A549 (cell line): ENCODE data around the gene IARS1. TPM values are rescaled to one million over a fixed set of nuclear protein-coding genes. Genes with fewer than 3 reads are reported as not detected.
A peak's percentile ranks its signal among the peaks of the same experiment; 100 is the strongest.

Source experiments
- ATAC-seq, 2 experiments: fragments of 200-7000 bp in 1 of 2; fragments of >200 bp in 1 of 2; cut with Nextera tagmentation in 1 of 2; cut with Tn5 transposase in 1 of 2; 3 replicates each; pipeline versions ENCODE4 v1.8.0 to v1.9.1; 2018 to 2020; ENCODE audit warnings: mild to moderate bottlenecking in 1 of 2, moderate library complexity in 1 of 2
- CTCF ChIA-PET: fragments of 300-600 bp; sonication (Branson Sonifier 250); formaldehyde crosslinking; extraction: SDS; loops from one replicate; lab custom pipeline; 2021; ENCODE audit warnings: antibody characterized with exemption, inconsistent platforms; lab: Yijun Ruan, JAX
- POLR2A ChIA-PET: fragments of 350-600 bp; formaldehyde crosslinking; extraction: SDS; loops from one replicate; lab custom pipeline; 2021; ENCODE audit warnings: antibody characterized with exemption, inconsistent platforms; lab: Yijun Ruan, JAX
- DNase-seq, 2 experiments: peaks; one replicate each; pipeline versions ENCODE4 v3.0.0 to v3.0.0-alpha.2; 2011 to 2016; ENCODE audit warnings: low read depth in 1 of 2, low spot score in 1 of 2
- FAIRE-seq: peaks from 2 replicates; lab custom pipeline; 2011; peaks lifted over from hg19 to GRCh38; lab: Jason Lieb, UNC
- H3K27ac ChIP-seq, 2 experiments: fragments of >200 bp; sonication (Bioruptor Twin); formaldehyde crosslinking; 3 replicates each; pipeline ENCODE4 v1.5.1; 2016 to 2017
- H3K4me1 ChIP-seq: fragments of >200 bp; sonication (Bioruptor Twin); formaldehyde crosslinking; 3 replicates; pipeline ENCODE4 v1.6.1; 2016
- H3K4me2 ChIP-seq: fragments of >200 bp; sonication (Bioruptor Twin); formaldehyde crosslinking; 3 replicates; pipeline ENCODE4 v1.6.1; 2016
- H3K4me3 ChIP-seq: fragments of >200 bp; sonication (Bioruptor Twin); formaldehyde crosslinking; 3 replicates; pipeline ENCODE4 v1.5.1; 2016
- H3K9me3 ChIP-seq: fragments of >200 bp; sonication (Bioruptor Twin); formaldehyde crosslinking; 3 replicates; pipeline ENCODE4 v1.6.1; 2016
- CBX8 ChIP-seq: fragments of 200-600 bp; sonication (generic); IDR thresholded peaks from 2 replicates; pipeline ENCODE4 v1.6.1; 2016
- CTCF ChIP-seq: fragments of >200 bp; sonication (Bioruptor Twin); formaldehyde crosslinking; IDR thresholded peaks from 3 replicates; pipeline ENCODE4 v1.5.1; 2016
- E2F6 ChIP-seq: IDR thresholded peaks from 2 replicates; pipeline ENCODE4 v1.6.1; 2012; ENCODE audit warnings: low read depth, borderline replicate concordance
- EHF ChIP-seq: fragments of 250-450 bp; sonication (Bioruptor Pico); IDR thresholded peaks from 2 replicates; pipeline ENCODE4 v1.5.0; 2020; ENCODE audit warnings: mild to moderate bottlenecking
- FOSB ChIP-seq: fragments of 250-450 bp; sonication (Bioruptor Pico); IDR thresholded peaks from 2 replicates; pipeline ENCODE4 v1.5.0; 2020; ENCODE audit warnings: mild to moderate bottlenecking, moderate library complexity
- FOSL2 ChIP-seq, 2 experiments: fragments of 450-650 bp in 1 of 2; fragments of >200 bp in 1 of 2; sonication (Bioruptor Twin) in 1 of 2; formaldehyde crosslinking; IDR thresholded peaks; 2 replicates each; pipeline versions ENCODE4 v1.5.0 to v1.6.1; 2016 to 2020; ENCODE audit warnings: mild to moderate bottlenecking in 1 of 2, moderate library complexity in 1 of 2
- FOXS1 ChIP-seq: fragments of 250-450 bp; sonication (Bioruptor Pico); IDR thresholded peaks from 2 replicates; pipeline ENCODE4 v1.5.0; 2020; ENCODE audit warnings: mild to moderate bottlenecking, moderate library complexity
- GATA3 ChIP-seq: IDR thresholded peaks from 2 replicates; pipeline ENCODE4 v1.6.1; 2012; ENCODE audit warnings: borderline replicate concordance
- JUNB ChIP-seq: fragments of >200 bp; sonication (Bioruptor Twin); formaldehyde crosslinking; IDR thresholded peaks from 2 replicates; pipeline ENCODE4 v1.6.1; 2016
- KDM1A ChIP-seq: fragments of 200-600 bp; sonication (generic); IDR thresholded peaks from 2 replicates; pipeline ENCODE4 v1.6.1; 2016; ENCODE audit warnings: low read depth, mild to moderate bottlenecking
- KDM5A ChIP-seq: fragments of 200-600 bp; sonication (generic); IDR thresholded peaks from 2 replicates; pipeline ENCODE4 v1.6.1; 2016; ENCODE audit warnings: antibody characterized with exemption, mild to moderate bottlenecking
- MAX ChIP-seq: IDR thresholded peaks from 2 replicates; pipeline ENCODE4 v1.6.1; 2012
- PHF8 ChIP-seq: fragments of 200-600 bp; sonication (generic); IDR thresholded peaks from 2 replicates; pipeline ENCODE4 v1.6.1; 2016; ENCODE audit warnings: low read depth, mild to moderate bottlenecking, antibody characterized with exemption, moderate library complexity, borderline replicate concordance
- POLR2AphosphoS2 ChIP-seq: conservative IDR thresholded peaks from 2 replicates; pipeline ENCODE4 v1.6.1; 2012; ENCODE audit warnings: low read length, improper control_type of control experiment, inconsistent platforms
- RAD21 ChIP-seq, 2 experiments: fragments of >200 bp in 1 of 2; sonication (Bioruptor Twin) in 1 of 2; formaldehyde crosslinking in 1 of 2; IDR thresholded peaks in 1 of 2; conservative IDR thresholded peaks in 1 of 2; 2 replicates in 1 of 2; 3 replicates in 1 of 2; pipeline ENCODE4 v1.6.1; 2012 to 2018; ENCODE audit warnings: inconsistent platforms in 1 of 2
- SMC3 ChIP-seq: fragments of >200 bp; sonication (Bioruptor Twin); formaldehyde crosslinking; IDR thresholded peaks from 3 replicates; pipeline ENCODE4 v1.6.1; 2018; ENCODE audit warnings: inconsistent platforms
- SREBF2 ChIP-seq: fragments of 450-650 bp; IDR thresholded peaks from 2 replicates; pipeline ENCODE4 v1.6.1; 2014; ENCODE audit warnings: mild to moderate bottlenecking, moderate library complexity
- ZFP36 ChIP-seq: fragments of 450-650 bp; IDR thresholded peaks from 2 replicates; pipeline ENCODE4 v1.6.1; 2014; ENCODE audit warnings: borderline replicate concordance; ENCODE audit not compliant: partially characterized antibody
- WGBS: methylation state at CpG from one replicate; pipeline ENCODE4 v1.1.6; 2017; ENCODE audit errors: missing lambda C conversion rate; 5-methylcytosine and 5-hydroxymethylcytosine counted together
- polyA plus RNA-seq, 4 experiments: library from polyadenylated mRNA; depleted of rRNA in 3 of 4; stranded (reverse); fragments of >200 nt; fragmentation: RNase III in 1 of 4; extraction: RNeasy Plus Mini Kit Qiagen cat#74134 plus additional on column Dnase treatment in 1 of 4; gene quantifications; 2 replicates in 3 of 4; 3 replicates in 1 of 4; pipeline ENCODE4 v1.2.3, GENCODE V29; 2011 to 2017
- TF ChIP-seq, protein P1 (sequence below): fragments of 150-350 bp; IDR thresholded peaks from 2 replicates; pipeline ENCODE4 v1.6.1; 2014; ENCODE audit warnings: low read depth, mild to moderate bottlenecking, low read length
- TF ChIP-seq, protein P2 (sequence below): fragments of >200 bp; sonication (Bioruptor Twin); formaldehyde crosslinking; IDR thresholded peaks from 2 replicates; pipeline ENCODE4 v1.6.1; 2016

IARS1 gene
- polyA plus RNA-seq, 2 of the 4 experiments (the other 2 are of a cell fraction): 121 to 244 TPM

DNA sequence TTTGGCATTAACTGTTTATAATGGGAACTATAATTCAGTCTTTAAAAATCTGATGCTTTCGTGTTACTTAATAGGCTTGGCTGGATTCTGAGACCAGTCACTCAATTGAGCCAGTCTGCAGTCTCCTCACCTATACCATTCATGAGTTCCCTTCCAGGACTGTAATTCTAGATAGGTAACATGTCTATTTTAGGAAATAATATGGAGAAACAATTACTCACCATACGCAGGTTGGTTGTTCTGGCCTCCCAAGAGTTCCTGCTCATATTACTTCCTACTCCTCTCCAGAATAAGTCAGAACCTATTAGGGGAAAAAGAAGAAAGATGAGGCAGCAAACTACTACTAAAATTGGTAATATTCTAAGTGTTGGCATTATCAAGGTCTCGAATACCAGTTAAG, 4.5 kb upstream of the IARS1 start:
- ATAC-seq (no peak), FAIRE-seq (no peak), DNase-seq (no peak)
- H3K27ac ChIP-seq: no peak overlapping the region
- no peaks in the 10 kb centered on the region for H3K9me3 ChIP-seq
- TF ChIP-seq CBX8: no peak
- no peak for TF ChIP-seq GATA3
- TF ChIP-seq POLR2AphosphoS2: no peak
- TF ChIP-seq FOSL2 (IDR thresholded peaks at IDR 0.05): no peak
- no peak for TF ChIP-seq FOSL2 (CRISPR knock-in tag; IDR thresholded peaks at IDR 0.05)
- TF ChIP-seq KDM1A: no peak
- TF ChIP-seq JUNB: no peak
- ChIA-PET CTCF (interaction anchor here (1.1 kb wide), 3 partner anchors 9 to 337 kb away, joined by 3 read pairs; no protein-coding TSS in a partner anchor), POLR2A (no interaction called here)
- H3K4me2 ChIP-seq: no peak overlapping the region
- H3K4me3 ChIP-seq: no peak overlapping the region
- WGBS: 90% methylated on average over 3 of the region's 3 CpGs
- H3K4me1 ChIP-seq: peaks cover 8% of the 10 kb centered on the region; the same call in 2 of the 3 replicates

DNA sequence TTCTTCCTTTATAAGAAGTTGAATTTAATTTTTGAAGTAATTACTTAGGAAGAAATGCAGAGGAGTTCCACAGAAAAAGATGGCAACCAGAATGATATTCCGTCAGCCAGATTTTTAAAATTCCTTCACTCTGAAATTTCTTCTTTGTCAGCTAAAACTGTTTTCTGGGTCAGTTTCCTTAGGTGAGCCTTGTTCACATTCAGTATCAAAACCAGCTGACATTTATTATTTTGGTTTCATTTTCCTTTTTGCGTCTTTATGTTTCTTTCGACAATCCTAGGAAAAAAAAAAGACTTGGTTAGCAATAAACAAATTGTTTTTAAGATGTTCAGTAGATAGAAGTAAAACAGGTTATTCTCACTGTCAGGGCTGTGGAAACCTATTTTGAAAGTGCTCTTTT, 4.1 kb upstream of the IARS1 start:
- ChIA-PET POLR2A (no interaction called here), CTCF (interaction anchor here (1.1 kb wide), 1 partner anchor 158 kb away, joined by 3 read pairs; no protein-coding TSS in a partner anchor)
- TF ChIP-seq, protein P1, sequence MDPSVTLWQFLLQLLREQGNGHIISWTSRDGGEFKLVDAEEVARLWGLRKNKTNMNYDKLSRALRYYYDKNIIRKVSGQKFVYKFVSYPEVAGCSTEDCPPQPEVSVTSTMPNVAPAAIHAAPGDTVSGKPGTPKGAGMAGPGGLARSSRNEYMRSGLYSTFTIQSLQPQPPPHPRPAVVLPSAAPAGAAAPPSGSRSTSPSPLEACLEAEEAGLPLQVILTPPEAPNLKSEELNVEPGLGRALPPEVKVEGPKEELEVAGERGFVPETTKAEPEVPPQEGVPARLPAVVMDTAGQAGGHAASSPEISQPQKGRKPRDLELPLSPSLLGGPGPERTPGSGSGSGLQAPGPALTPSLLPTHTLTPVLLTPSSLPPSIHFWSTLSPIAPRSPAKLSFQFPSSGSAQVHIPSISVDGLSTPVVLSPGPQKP: no peak
- no peak for TF ChIP-seq FOSB (CRISPR knock-in tag)
- no peak for TF ChIP-seq EHF (CRISPR knock-in tag)
- TF ChIP-seq FOSL2 (IDR thresholded peaks at IDR 0.05): no peak
- no peak for TF ChIP-seq FOSL2 (CRISPR knock-in tag; IDR thresholded peaks at IDR 0.05)
- TF ChIP-seq SMC3: no peak
- no peak for TF ChIP-seq FOXS1
- TF ChIP-seq KDM5A: no peak
- TF ChIP-seq E2F6: no peak
- TF ChIP-seq ZFP36: no peak
- no peak for TF ChIP-seq RAD21 (conservative IDR thresholded peaks at IDR 0.05 in 1 of 2, IDR thresholded peaks at IDR 0.05 in 1 of 2)
- TF ChIP-seq CTCF: no peak
- Histone ChIP-seq H3K4me3 (no peak overlapping the region), H3K27ac (no peak overlapping the region), H3K9me3 (no peaks in the 10 kb centered on the region), H3K4me1 (peaks cover 8% of the 10 kb centered on the region; the same call in 2 of the 3 replicates), H3K4me2 (no peak overlapping the region)
- DNase-seq (no peak), FAIRE-seq (no peak), ATAC-seq (no peak)
- WGBS: 95% methylated on average over 3 of the region's 3 CpGs

DNA sequence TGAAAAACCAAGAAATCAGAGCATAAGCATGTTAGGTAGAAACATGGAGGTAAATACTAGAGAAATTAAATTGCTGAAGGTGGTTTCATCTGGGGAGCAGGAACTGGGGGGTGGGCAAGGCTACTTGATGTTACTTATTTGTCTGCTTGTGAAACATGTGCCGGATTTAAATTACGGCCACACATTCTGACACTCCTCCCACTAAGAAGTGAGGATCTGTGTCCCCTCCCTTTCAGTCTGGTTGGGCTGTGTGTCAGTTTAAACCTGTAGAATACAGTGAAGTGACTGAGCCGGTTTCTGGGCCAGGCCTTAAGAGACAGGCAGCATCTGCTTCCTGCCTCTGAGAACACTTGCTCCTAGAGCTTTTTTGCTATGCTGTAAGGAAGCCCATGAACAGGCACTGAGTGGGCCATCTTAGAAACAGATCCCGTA, 2.3 kb upstream of the IARS1 start:
- no peak overlapping the region for H3K4me2 ChIP-seq
- ChIA-PET POLR2A (no interaction called here), CTCF (interaction anchor here (2.0 kb wide), 1 partner anchor 156 kb away, joined by 10 read pairs; no protein-coding TSS in a partner anchor)
- FAIRE-seq (no peak), ATAC-seq (no peak), DNase-seq (no peak)
- H3K9me3 ChIP-seq: no peaks in the 10 kb centered on the region
- peaks cover 21% of the 10 kb centered on the region for H3K4me1 ChIP-seq
- 96% methylated on average over 4 of the region's 4 CpGs for WGBS
- no peak overlapping the region for H3K4me3 ChIP-seq
- TF ChIP-seq SREBF2: no peak
- no peak for TF ChIP-seq MAX
- TF ChIP-seq, protein P2, sequence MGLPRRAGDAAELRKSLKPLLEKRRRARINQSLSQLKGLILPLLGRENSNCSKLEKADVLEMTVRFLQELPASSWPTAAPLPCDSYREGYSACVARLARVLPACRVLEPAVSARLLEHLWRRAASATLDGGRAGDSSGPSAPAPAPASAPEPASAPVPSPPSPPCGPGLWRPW: no peak
- no peak for TF ChIP-seq PHF8
- H3K27ac ChIP-seq: 0 out of 6 replicates have a peak overlapping the region, but pooled peaks of 1 of the 2 experiments have one; percentile 13
